ENCODE measurements around the gene ANGPTL5.

GRCh38 chr11:101912823-101913284 is 3.5 kb downstream of the ANGPTL5 start:
- TF ChIP-seq CTCF (IDR thresholded peaks at IDR 0.05 in 2 of 3, conservative IDR thresholded peaks at IDR 0.05 in 1 of 3; ENCODE audit: insufficient read depth in 2 of 3, low read depth in 1 of 3, low read length in 3 of 3), result no peak
- TF ChIP-seq REST (IDR thresholded peaks at IDR 0.05; ENCODE audit: borderline replicate concordance), result no peak
- no peak for TF ChIP-seq REST (CRISPR knock-in tag; IDR thresholded peaks at IDR 0.05; ENCODE audit: low read depth)
- TF ChIP-seq TFAP4 (CRISPR knock-in tag; IDR thresholded peaks at IDR 0.05; ENCODE audit: borderline replicate concordance), result no peak
- no peak for TF ChIP-seq GATA2 (CRISPR knock-in tag; IDR thresholded peaks at IDR 0.05)
- no peak for TF ChIP-seq MAX (CRISPR knock-in tag; IDR thresholded peaks at IDR 0.05)
- TF ChIP-seq ZNF324 (CRISPR knock-in tag; IDR thresholded peaks at IDR 0.05), result no peak
